ENCODE results near the gene TTC22. TPM values are rescaled to one million over a fixed set of nuclear protein-coding genes. Genes with fewer than 3 reads are reported as not detected.

TTC22 gene
- total RNA-seq = not detected in 2 replicates

GRCh38 chr1:54800899-54801759, at the start of gene TTC22:
Gene TTC22, minus strand, starts transcription at chr1:54801323. Its CDS starts 160 bp downstream, at chr1:54801163.

DNA sequence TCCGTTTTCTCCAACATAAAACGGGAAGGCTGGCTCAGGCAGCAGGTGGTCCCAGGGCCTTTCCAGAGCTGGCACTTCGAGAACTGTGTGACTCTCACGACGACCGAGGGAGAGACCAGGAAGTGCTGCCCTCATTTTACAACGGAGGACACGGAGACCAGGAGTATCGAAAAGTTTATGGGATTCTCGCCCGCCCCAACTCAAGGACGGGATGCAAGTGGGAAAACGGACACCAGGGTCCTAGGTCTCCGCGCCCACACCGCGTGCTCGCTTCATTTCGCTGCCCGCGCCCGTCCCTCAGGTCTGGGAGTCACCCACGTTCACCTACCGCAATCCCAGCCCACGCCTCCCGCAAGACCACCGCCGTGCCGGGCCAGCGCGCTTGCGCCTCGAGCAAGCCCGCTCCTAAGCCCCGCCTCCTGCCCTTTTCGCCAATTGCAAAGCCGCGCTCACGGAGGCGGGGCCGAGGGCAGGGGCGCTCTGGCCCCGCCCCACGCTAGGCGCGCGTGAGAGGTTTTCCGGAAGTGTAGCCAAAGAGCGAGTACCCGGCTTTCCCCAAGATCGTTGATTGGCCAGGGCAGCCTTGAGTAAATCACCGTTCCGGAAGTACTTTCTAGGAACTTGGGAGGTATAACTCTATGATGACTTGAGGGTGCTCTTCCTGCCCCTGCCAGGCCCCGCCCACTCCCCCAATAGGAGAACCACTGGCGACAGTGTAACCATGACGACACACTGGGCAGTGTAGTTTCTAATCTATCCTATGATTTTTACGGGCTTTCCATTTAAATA, 36.8 kb downstream of the TTC22 start, which contains the start of gene PARS2:
PARS2 (minus strand) TSS at position 391 of the 789 bp plus-strand sequence. CDS start 5,362 bp downstream, outside the sequence.

Other genes with a start within 250 kb of the TTC22 start
- not detected in 2 replicates for gene FAM151A, start 177.8 kb downstream of the TTC22 start, total RNA-seq
- 0.39 and 0.73 TPM in 2 replicates for gene MROH7, start 159.5 kb downstream of the TTC22 start, total RNA-seq
- 14.6 and 17.9 TPM in 2 replicates for gene TTC4, start 85.5 kb downstream of the TTC22 start, total RNA-seq
- 4.0 and 5.8 TPM in 2 replicates for gene PARS2, start 36.8 kb downstream of the TTC22 start, total RNA-seq
- gene DHCR24, start 85.9 kb upstream of the TTC22 start, total RNA-seq = 61.4 and 65.6 TPM in 2 replicates
- not detected in 2 replicates for gene TMEM61, start 179.3 kb upstream of the TTC22 start, total RNA-seq
- not detected in 2 replicates for gene BSND, start 197.6 kb upstream of the TTC22 start, total RNA-seq
- 0.85 and 2.5 TPM in 2 replicates for gene PCSK9, start 238.2 kb upstream of the TTC22 start, total RNA-seq